Left lung (tissue), 10 donors: ENCODE measurements around the gene RBBP6. TPM values are rescaled to one million over a fixed set of nuclear protein-coding genes. Genes with fewer than 3 reads are reported as not detected.

ENCODE experiments used
- ATAC-seq: fragments of 200-7000 bp; cut with Tn5 transposase; one replicate; pipeline ENCODE4 v1.9.1; 2020; ENCODE audit warnings: moderate library complexity
- DNase-seq, 4 donors: peaks; one replicate each; pipeline ENCODE4 v3.0.0-alpha.2; 2013 to 2020
- H3K27ac ChIP-seq, 2 donors: fragments of 200-600 bp; sonication (generic) in 1 of 2; one replicate each; pipeline versions ENCODE4 v1.5.0 to v1.8.0; 2020 to 2021
- H3K27me3 ChIP-seq, 2 donors: fragments of 200-600 bp; sonication (generic) in 1 of 2; one replicate each; pipeline versions ENCODE4 v1.5.0 to v1.8.0; 2020 to 2021
- H3K36me3 ChIP-seq, 2 donors: fragments of 200-600 bp; sonication (generic) in 1 of 2; one replicate each; pipeline versions ENCODE4 v1.5.0 to v1.8.0; 2020 to 2021
- H3K4me1 ChIP-seq, 2 donors: fragments of 200-600 bp; one replicate each; pipeline ENCODE4 v1.8.0; 2021
- H3K4me3 ChIP-seq, 2 donors: fragments of 200-600 bp; sonication (generic) in 1 of 2; one replicate each; pipeline versions ENCODE4 v1.5.0 to v1.8.0; 2020 to 2021; ENCODE audit warnings: mild to moderate bottlenecking in 1 of 2
- H3K9me3 ChIP-seq, 2 donors: fragments of 200-600 bp; sonication (generic) in 1 of 2; one replicate each; pipeline versions ENCODE4 v1.5.0 to v1.8.0; 2020 to 2021
- CTCF ChIP-seq, 2 donors: fragments of 200-600 bp; sonication (generic) in 1 of 2; IDR thresholded peaks; one replicate each; pipeline versions ENCODE4 v1.5.0 to v1.8.0; 2021; ENCODE audit warnings: antibody characterized with exemption in 2 of 2
- intact Hi-C, 2 donors: fragments of 100-400 bp; cut with DNase I; formaldehyde crosslinking; loops; one replicate each; pipeline versions ENCODE4 v1.11.2 to v1.14.2; 2022
- polyA plus RNA-seq, 6 donors: library from polyadenylated mRNA; unstranded; fragments of 120-200 nt; gene quantifications; one replicate each; pipeline ENCODE4 v1.2.1, GENCODE V29; 2013; ENCODE audit not compliant: insufficient read length in 6 of 6
- total RNA-seq, 2 donors: library from RNA; stranded (reverse); fragmentation: NEBNext Ultra II Directional; extraction: Animal tissue kit (Norgen Biotek cat#: 25700); gene quantifications; one replicate each; pipeline ENCODE4 v1.2.1, GENCODE V29; 2021
- donor health status: DM: no; HTN: yes; CAD: no.
- donor health status: DM: no; HTN: no; CAD: no.

Gene RBBP6
- total and polyA plus RNA-seq, 8 donors, result 39.1 to 91.1 (median 83.6) TPM

GRCh38 chr16:24534620-24535019 lies 4.7 kb upstream of the RBBP6 start:
- ATAC-seq, result no peak
- intact Hi-C loops, result no loop called here
- TF ChIP-seq CTCF (IDR thresholded peaks at IDR 0.05), result no peak

GRCh38 chr16:24535827-24536226 lies 3.5 kb upstream of the RBBP6 start:
- intact Hi-C loops, result no loop called here
- peaks cover 0 to 9% of the 10 kb centered on the region in 2 donors for H3K4me1 ChIP-seq
- no peak overlapping the region for H3K4me3 ChIP-seq
- H3K27me3 ChIP-seq, result no peaks in the 10 kb centered on the region
- no peak overlapping the region for H3K27ac ChIP-seq
- TF ChIP-seq CTCF (IDR thresholded peaks at IDR 0.05), result no peak
- ATAC-seq (no peak), DNase-seq (no peak)
- no peaks in the 10 kb centered on the region for H3K9me3 ChIP-seq
- no peaks in the 10 kb centered on the region for H3K36me3 ChIP-seq

More at GRCh38 chr16:24534620-24535019, 4.7 kb upstream of the RBBP6 start:
- Histone ChIP-seq H3K36me3 (no peaks in the 10 kb centered on the region), H3K27me3 (no peaks in the 10 kb centered on the region), H3K27ac (no peak overlapping the region), H3K9me3 (no peaks in the 10 kb centered on the region), H3K4me1 (peaks cover 0 to 9% of the 10 kb centered on the region in 2 donors), H3K4me3 (no peak overlapping the region)
- no peak for DNase-seq

GRCh38 chr16:24536671-24537070 lies 2.7 kb upstream of the RBBP6 start:
- ATAC-seq (no peak), DNase-seq (no peak)
- peaks cover 0 to 16% of the 10 kb centered on the region in 2 donors for H3K4me1 ChIP-seq
- no peak overlapping the region for H3K27ac ChIP-seq
- intact Hi-C loops, result no loop called here
- TF ChIP-seq CTCF (IDR thresholded peaks at IDR 0.05), result no peak
- no peaks in the 10 kb centered on the region for H3K27me3 ChIP-seq
- H3K36me3 ChIP-seq, result no peaks in the 10 kb centered on the region
- H3K9me3 ChIP-seq, result no peaks in the 10 kb centered on the region
- H3K4me3 ChIP-seq, result no peak overlapping the region

- Histone ChIP-seq H3K9me3 (no peaks in the 10 kb centered on the region), H3K27me3 (no peaks in the 10 kb centered on the region), H3K4me1 (peaks cover 7 to 26% of the 10 kb centered on the region in 2 donors), H3K27ac (no peak overlapping the region), H3K36me3 (no peaks in the 10 kb centered on the region), H3K4me3 (no peak overlapping the region)
- intact Hi-C loops, result no loop called here
- ATAC-seq (no peak), DNase-seq (no peak)
- no peak for TF ChIP-seq CTCF (IDR thresholded peaks at IDR 0.05)
Observed at GRCh38 chr16:24537474-24538337, 1.7 kb upstream of the RBBP6 start.

- H3K4me1 ChIP-seq, result peaks cover 15 to 38% of the 10 kb centered on the region in 2 donors
- H3K4me3 ChIP-seq, result peak overlapping the region; percentile 92 to 93
- H3K9me3 ChIP-seq, result no peaks in the 10 kb centered on the region
- H3K27me3 ChIP-seq, result no peaks in the 10 kb centered on the region
- no peak for DNase-seq
- H3K27ac ChIP-seq, result peak overlapping the region; percentile 100
- H3K36me3 ChIP-seq, result no peaks in the 10 kb centered on the region
- intact Hi-C loops, result no loop called here
- peak; percentile 55 for ATAC-seq
- TF ChIP-seq CTCF (IDR thresholded peaks at IDR 0.05), result no peak
Observed at GRCh38 chr16:24538756-24539294, 541 bp upstream of the RBBP6 start.
